Chondrocyte (in vitro differentiated cells): ENCODE data around the gene CAB39. TPM values are rescaled to one million over a fixed set of nuclear protein-coding genes. Genes with fewer than 3 reads are reported as not detected.
A peak's percentile ranks its signal among the peaks of the same experiment; 100 is the strongest.

Experiments used
- DNase-seq: peaks from one replicate; pipeline ENCODE4 v3.0.0; 2021; ENCODE audit warnings: mixed read lengths, low spot score
- H3K27ac Mint-ChIP-seq: one replicate; pipeline ENCODE4 v1.8.0; 2021; ENCODE audit warnings: mild to moderate bottlenecking, moderate library complexity, mixed read lengths; ENCODE audit not compliant: unreplicated experiment
- H3K27me3 Mint-ChIP-seq: 2 replicates; pipeline ENCODE4 v1.8.0; 2021; ENCODE audit warnings: low read depth, mixed read lengths
- H3K36me3 Mint-ChIP-seq: 2 replicates; pipeline ENCODE4 v1.8.0; 2021; ENCODE audit warnings: low read depth, mixed read lengths
- H3K4me1 Mint-ChIP-seq: 2 replicates; pipeline ENCODE4 v1.8.0; 2021; ENCODE audit warnings: low read depth, mild to moderate bottlenecking, mixed read lengths
- H3K4me3 Mint-ChIP-seq: one replicate; pipeline ENCODE4 v1.8.0; 2021; ENCODE audit warnings: mild to moderate bottlenecking, moderate library complexity, mixed read lengths; ENCODE audit not compliant: unreplicated experiment
- H3K9me3 Mint-ChIP-seq: 2 replicates; pipeline ENCODE4 v1.8.0; 2021; ENCODE audit warnings: low read depth, mixed read lengths
- total RNA-seq: library from RNA; stranded (reverse); gene quantifications from 3 replicates; pipeline ENCODE4 v1.2.1, GENCODE V29; 2021
- TF ChIP-seq, protein P1 (sequence below): fragments of 200-600 bp; sonication (generic); IDR thresholded peaks from 2 replicates; pipeline ENCODE4 v1.5.0; 2021; ENCODE audit warnings: antibody characterized with exemption, mild to moderate bottlenecking, moderate library complexity

CAB39 gene
- total RNA-seq, 1 donor from 2014 or later: 33.4 TPM

DNA sequence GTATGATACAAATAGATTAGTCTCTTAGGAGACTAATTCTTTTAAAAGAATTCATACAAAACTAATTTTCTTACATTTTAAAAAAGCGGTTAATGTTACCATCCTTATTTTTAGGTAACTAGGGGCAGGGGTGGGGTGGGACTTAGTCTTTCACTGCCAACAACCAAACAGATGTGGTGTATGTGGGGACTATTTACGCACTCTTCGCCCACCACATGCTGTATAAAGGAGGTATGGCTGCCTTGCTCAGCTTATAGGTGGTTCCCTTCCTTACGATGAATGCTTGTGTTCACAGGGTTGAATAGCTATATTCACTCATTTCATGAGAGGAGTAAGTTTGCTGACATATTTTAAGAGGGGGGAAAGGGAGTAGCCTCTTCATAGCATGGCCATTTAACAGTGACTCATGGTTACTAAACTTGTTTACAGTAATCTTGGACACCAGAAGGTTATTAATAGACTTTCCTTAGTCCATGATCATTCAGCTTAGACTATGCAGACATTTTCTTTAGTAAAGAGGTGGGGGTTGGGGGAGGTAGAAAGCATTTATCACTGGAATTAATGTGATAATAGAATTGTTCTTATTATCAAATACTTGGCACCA is 61.8 kb downstream of the CAB39 start:
- Mint-ChIP-seq H3K4me1 (peaks cover 44% of the 10 kb centered on the region), H3K27ac (peak overlapping the region; percentile 81)

DNA sequence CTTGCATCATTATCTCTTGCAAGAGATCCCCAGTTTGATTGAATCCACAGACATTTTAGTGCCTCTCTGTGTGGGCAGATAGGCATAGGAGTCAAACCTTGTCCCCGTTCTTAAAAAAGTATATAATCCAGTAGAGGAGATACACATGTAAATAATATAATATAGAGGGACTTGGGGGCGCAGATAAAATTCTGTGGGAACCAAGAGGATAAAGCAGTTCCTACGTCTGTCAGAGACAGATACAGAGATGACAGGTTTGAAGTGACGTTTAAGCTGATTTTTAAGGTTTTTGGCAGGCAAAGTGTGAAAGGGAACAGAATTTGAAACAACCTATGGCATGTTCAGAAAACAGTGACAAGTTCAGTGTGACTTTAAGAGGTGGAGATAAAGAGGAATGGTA is 63.1 kb downstream of the CAB39 start:
- H3K9me3 Mint-ChIP-seq: peaks cover 11% of the 10 kb centered on the region
- H3K36me3 Mint-ChIP-seq: peaks cover 7% of the 10 kb centered on the region
- DNase-seq: no peak
- TF ChIP-seq, protein P1, sequence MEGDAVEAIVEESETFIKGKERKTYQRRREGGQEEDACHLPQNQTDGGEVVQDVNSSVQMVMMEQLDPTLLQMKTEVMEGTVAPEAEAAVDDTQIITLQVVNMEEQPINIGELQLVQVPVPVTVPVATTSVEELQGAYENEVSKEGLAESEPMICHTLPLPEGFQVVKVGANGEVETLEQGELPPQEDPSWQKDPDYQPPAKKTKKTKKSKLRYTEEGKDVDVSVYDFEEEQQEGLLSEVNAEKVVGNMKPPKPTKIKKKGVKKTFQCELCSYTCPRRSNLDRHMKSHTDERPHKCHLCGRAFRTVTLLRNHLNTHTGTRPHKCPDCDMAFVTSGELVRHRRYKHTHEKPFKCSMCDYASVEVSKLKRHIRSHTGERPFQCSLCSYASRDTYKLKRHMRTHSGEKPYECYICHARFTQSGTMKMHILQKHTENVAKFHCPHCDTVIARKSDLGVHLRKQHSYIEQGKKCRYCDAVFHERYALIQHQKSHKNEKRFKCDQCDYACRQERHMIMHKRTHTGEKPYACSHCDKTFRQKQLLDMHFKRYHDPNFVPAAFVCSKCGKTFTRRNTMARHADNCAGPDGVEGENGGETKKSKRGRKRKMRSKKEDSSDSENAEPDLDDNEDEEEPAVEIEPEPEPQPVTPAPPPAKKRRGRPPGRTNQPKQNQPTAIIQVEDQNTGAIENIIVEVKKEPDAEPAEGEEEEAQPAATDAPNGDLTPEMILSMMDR: no peak
- H3K27ac Mint-ChIP-seq: peak overlapping the region; percentile 1
- H3K27me3 Mint-ChIP-seq: no peaks in the 10 kb centered on the region
- peaks cover 49% of the 10 kb centered on the region for H3K4me1 Mint-ChIP-seq
- H3K4me3 Mint-ChIP-seq: no peak overlapping the region

More for the DNA sequence above, 61.8 kb downstream of the CAB39 start:
- DNase-seq: no peak
- H3K9me3 Mint-ChIP-seq: peaks cover 11% of the 10 kb centered on the region
- no peaks in the 10 kb centered on the region for H3K27me3 Mint-ChIP-seq
- TF ChIP-seq, protein P1: no peak
- peaks cover 7% of the 10 kb centered on the region for H3K36me3 Mint-ChIP-seq
- no peak overlapping the region for H3K4me3 Mint-ChIP-seq

DNA sequence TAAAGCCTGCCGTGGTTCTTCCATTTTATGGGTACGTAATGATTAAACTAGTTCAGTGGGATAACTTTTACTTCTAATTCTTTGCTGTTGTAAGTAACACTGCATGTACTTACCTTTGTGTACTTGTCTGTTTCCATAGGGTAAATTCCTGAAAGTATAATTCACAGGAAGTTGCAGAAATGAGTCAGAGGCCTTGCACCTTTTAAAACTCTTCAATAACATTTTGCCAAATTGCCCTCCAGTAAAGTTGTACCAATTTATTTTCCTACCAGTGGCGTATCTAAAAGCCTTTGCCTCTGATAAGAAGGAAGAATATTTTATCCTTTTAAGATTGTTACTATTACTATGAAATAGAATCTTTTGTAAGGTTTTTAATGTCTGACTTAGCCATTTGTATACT is 65.1 kb downstream of the CAB39 start:
- Mint-ChIP-seq H3K27ac (peak overlapping the region; percentile 52), H3K36me3 (peaks cover 5% of the 10 kb centered on the region), H3K27me3 (no peaks in the 10 kb centered on the region), H3K4me3 (no peak overlapping the region), H3K9me3 (peaks cover under 1% of the 10 kb centered on the region), H3K4me1 (peaks cover 55% of the 10 kb centered on the region)
- no peak for DNase-seq
- TF ChIP-seq, protein P1: no peak

DNA sequence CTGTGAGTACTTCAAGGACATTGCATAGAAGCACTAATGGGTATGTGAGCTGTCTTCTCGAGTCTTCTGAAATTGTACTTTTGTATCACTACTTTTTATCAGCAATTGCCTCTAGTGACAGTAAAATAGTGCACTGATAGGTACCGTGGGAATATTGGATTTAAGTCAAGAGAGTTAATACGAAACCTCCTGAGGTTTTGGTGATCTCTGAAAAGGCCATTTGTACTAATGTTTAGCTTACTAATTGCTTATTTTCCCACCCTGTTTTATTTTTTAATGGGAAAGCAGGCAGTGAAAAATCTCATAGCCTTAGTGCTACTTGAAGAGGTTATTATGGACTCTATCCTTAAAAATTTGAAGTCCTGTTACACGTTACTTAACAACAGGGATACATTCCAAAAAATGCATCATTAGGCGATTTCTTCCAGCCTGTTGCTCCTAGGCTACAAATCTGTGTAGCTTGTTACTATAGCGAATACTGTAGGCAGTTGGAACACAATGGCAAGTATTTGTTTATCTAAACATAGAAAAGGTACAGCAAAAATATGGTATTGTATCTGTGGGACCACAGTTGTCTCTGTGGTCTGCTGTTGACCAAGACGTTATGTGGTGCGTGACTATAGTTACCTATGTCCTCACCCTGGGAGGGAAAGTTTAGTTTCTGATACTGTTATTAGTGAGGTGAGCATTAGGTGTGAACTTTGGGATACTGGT is 65.9 kb downstream of the CAB39 start:
- H3K27me3 Mint-ChIP-seq: no peaks in the 10 kb centered on the region

DNA sequence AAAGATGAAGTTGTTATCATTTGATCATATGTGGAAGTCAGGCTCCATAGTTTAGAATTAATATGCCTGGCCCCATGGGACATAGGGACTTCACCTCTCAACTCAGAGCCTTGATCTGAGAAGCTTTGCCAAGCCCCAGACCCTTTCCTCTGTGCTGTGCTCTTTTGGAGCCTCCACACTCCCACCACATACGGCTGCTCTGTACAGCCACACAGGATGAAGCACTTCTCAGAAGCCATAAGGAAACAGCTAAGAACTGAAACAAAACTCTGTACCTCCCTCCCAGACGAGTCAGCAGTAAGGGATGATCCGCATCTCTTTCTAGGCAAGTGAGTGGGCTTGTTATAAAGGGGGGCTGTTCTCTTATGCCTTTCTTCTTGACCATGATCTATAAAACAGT is 66.5 kb downstream of the CAB39 start:
- Mint-ChIP-seq H3K4me3 (no peak overlapping the region), H3K27ac (peak overlapping the region; percentile 3), H3K9me3 (peaks cover 4% of the 10 kb centered on the region), H3K27me3 (no peaks in the 10 kb centered on the region), H3K36me3 (peaks cover 9% of the 10 kb centered on the region), H3K4me1 (peaks cover 50% of the 10 kb centered on the region)
- no peak for DNase-seq
- TF ChIP-seq, protein P1: no peak

More for the DNA sequence above, 65.9 kb downstream of the CAB39 start:
- TF ChIP-seq, protein P1: no peak
- Mint-ChIP-seq H3K27ac (peak overlapping the region; percentile 38), H3K36me3 (peaks cover 4% of the 10 kb centered on the region), H3K9me3 (no peaks in the 10 kb centered on the region), H3K4me1 (peaks cover 53% of the 10 kb centered on the region), H3K4me3 (no peak overlapping the region)
- DNase-seq: no peak
